ENCODE measurements around the gene HSD17B1. TPM values are rescaled to one million over a fixed set of nuclear protein-coding genes. Genes with fewer than 3 reads are reported as not detected.

HSD17B1 gene
- total RNA-seq, 1 donor from 2014 or later = 2.2 TPM

DNA sequence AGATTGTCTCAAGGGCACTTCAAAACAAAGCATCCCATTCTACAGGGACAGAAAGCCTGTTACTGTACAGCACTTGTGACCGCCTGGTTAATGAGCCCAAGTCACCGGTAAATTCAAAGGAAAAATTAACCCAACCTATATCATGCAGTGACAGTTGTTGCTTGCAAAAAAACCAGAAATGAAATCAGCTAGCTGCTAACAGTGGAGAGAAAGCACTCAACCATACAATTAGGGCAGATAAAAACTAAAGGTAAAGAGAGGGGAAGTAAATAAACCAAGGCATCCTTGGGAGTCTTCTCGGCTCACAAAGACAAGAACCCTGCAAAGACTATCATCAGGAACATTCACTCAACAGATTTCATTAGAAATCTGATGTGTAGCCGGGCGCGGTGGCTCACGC, 50.6 kb downstream of the HSD17B1 start:
- TF ChIP-seq, protein P1, sequence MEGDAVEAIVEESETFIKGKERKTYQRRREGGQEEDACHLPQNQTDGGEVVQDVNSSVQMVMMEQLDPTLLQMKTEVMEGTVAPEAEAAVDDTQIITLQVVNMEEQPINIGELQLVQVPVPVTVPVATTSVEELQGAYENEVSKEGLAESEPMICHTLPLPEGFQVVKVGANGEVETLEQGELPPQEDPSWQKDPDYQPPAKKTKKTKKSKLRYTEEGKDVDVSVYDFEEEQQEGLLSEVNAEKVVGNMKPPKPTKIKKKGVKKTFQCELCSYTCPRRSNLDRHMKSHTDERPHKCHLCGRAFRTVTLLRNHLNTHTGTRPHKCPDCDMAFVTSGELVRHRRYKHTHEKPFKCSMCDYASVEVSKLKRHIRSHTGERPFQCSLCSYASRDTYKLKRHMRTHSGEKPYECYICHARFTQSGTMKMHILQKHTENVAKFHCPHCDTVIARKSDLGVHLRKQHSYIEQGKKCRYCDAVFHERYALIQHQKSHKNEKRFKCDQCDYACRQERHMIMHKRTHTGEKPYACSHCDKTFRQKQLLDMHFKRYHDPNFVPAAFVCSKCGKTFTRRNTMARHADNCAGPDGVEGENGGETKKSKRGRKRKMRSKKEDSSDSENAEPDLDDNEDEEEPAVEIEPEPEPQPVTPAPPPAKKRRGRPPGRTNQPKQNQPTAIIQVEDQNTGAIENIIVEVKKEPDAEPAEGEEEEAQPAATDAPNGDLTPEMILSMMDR (conservative IDR thresholded peaks at IDR 0.05) = no peak
- no peak for DNase-seq (ENCODE audit: extremely low spot score, unreplicated experiment)
- no peak overlapping the region for H3K27ac Mint-ChIP-seq
- H3K4me1 Mint-ChIP-seq (ENCODE audit: unreplicated experiment) = peaks cover 21% of the 10 kb centered on the region
- no peaks in the 10 kb centered on the region for H3K9me3 Mint-ChIP-seq
- no peak overlapping the region for H3K4me3 Mint-ChIP-seq
- peaks cover 12% of the 10 kb centered on the region for H3K36me3 Mint-ChIP-seq
- no peaks in the 10 kb centered on the region for H3K27me3 Mint-ChIP-seq

Small RNA genes lying within 50 kb of the gene (microRNA-seq; reads per million reads assigned to microRNA genes)
- 5.5 reads per million, percentile 21 among the genes with 10 or more reads in this experiment for gene MIR5010

Other genes with a start within 250 kb of the HSD17B1 start
- 64.9 and 80.1 TPM in 2 replicates for gene STAT3, start 164.5 kb upstream of the HSD17B1 start, total RNA-seq (ENCODE audit: low replicate concordance)
- gene CAVIN1, start 129.7 kb upstream of the HSD17B1 start, total RNA-seq (ENCODE audit: low replicate concordance) = 21.9 and 49.0 TPM in 2 replicates
- 65.5 and 69.4 TPM in 2 replicates for gene ATP6V0A1, start 94.0 kb upstream of the HSD17B1 start, total RNA-seq (ENCODE audit: low replicate concordance)
- gene NAGLU, start 16.7 kb upstream of the HSD17B1 start, total RNA-seq (ENCODE audit: low replicate concordance) = 24.0 and 26.5 TPM in 2 replicates
- gene COASY, start 9.2 kb downstream of the HSD17B1 start, total RNA-seq (ENCODE audit: low replicate concordance) = 78.0 and 80.8 TPM in 2 replicates
- 31.3 and 32.3 TPM in 2 replicates for gene MLX, start 14.2 kb downstream of the HSD17B1 start, total RNA-seq (ENCODE audit: low replicate concordance)
- gene PSMC3IP, start 24.8 kb downstream of the HSD17B1 start, total RNA-seq (ENCODE audit: low replicate concordance) = 10.6 and 22.6 TPM in 2 replicates
- gene RETREG3, start 56.5 kb downstream of the HSD17B1 start, total RNA-seq (ENCODE audit: low replicate concordance) = 62.9 and 82.6 TPM in 2 replicates
- gene TUBG1, start 56.8 kb downstream of the HSD17B1 start, total RNA-seq (ENCODE audit: low replicate concordance) = 44.7 and 63.2 TPM in 2 replicates
- gene TUBG2, start 106.4 kb downstream of the HSD17B1 start, total RNA-seq (ENCODE audit: low replicate concordance) = 18.0 and 24.4 TPM in 2 replicates
- 29.1 and 60.5 TPM in 2 replicates for gene PLEKHH3, start 124.1 kb downstream of the HSD17B1 start, total RNA-seq (ENCODE audit: low replicate concordance)
- 1.2 TPM in 1 of 2 replicates, not detected in the other for gene CCR10, start 128.9 kb downstream of the HSD17B1 start, total RNA-seq (ENCODE audit: low replicate concordance)
- gene CNTNAP1, start 129.6 kb downstream of the HSD17B1 start, total RNA-seq (ENCODE audit: low replicate concordance) = 1.00 and 17.8 TPM in 2 replicates
- gene EZH1, start 192.1 kb downstream of the HSD17B1 start, total RNA-seq (ENCODE audit: low replicate concordance) = 30.6 and 37.6 TPM in 2 replicates
- 1.5 and 8.3 TPM in 2 replicates for gene RAMP2, start 208.3 kb downstream of the HSD17B1 start, total RNA-seq (ENCODE audit: low replicate concordance)
- gene VPS25, start 220.5 kb downstream of the HSD17B1 start, total RNA-seq (ENCODE audit: low replicate concordance) = 86.9 and 103 TPM in 2 replicates
- 2.7 and 4.2 TPM in 2 replicates for gene WNK4, start 227.7 kb downstream of the HSD17B1 start, total RNA-seq (ENCODE audit: low replicate concordance)
- 82.2 and 93.9 TPM in 2 replicates for gene COA3, start 245.8 kb downstream of the HSD17B1 start, total RNA-seq (ENCODE audit: low replicate concordance)
- 0.46 TPM in 1 of 2 replicates, not detected in the other for gene CNTD1, start 245.9 kb downstream of the HSD17B1 start, total RNA-seq (ENCODE audit: low replicate concordance)

Data from type B pancreatic cell (in vitro differentiated cells).